ENCODE measurements around the gene CAPZA3. TPM values are rescaled to one million over a fixed set of nuclear protein-coding genes. Genes with fewer than 3 reads are reported as not detected.
"Not testable (repeated sequence)": the region's sequence is repeated elsewhere in the genome, so short reads cannot be mapped to it uniquely, and the experiment has no call there.

CAPZA3 gene
- total RNA-seq, 3 donors from 2014 or later, result 2.0 to 3.5 TPM; not detected in 1

GRCh38 chr12:18782827-18783226, 44.9 kb downstream of the CAPZA3 start:
- Histone ChIP-seq H3K36me3 (no peaks in the 10 kb centered on the region), H3K4me1 (no peaks in the 10 kb centered on the region), H3K27ac (no peak overlapping the region), H3K9me3 (peaks cover 6 to 18% of the 10 kb centered on the region in 2 donors), H3K4me3 (no peak overlapping the region), H3K27me3 (no peaks in the 10 kb centered on the region)
- intact Hi-C loops (cut with DNase I; ENCODE audit: low total_unique reads), result no loop called here
- no peak for DNase-seq (ENCODE audit: low spot score in 2 of 2)
- TF ChIP-seq CTCF (IDR thresholded peaks at IDR 0.05), result no peak
- TF ChIP-seq POLR2A (IDR thresholded peaks at IDR 0.05), result no peak
- no peak for TF ChIP-seq POLR2AphosphoS5 (IDR thresholded peaks at IDR 0.05)

GRCh38 chr12:18785465-18785864, 47.5 kb downstream of the CAPZA3 start:
- intact Hi-C loops (cut with DNase I; ENCODE audit: low total_unique reads); DNase-seq (ENCODE audit: low spot score in 2 of 2); H3K4me3 ChIP-seq; H3K36me3 ChIP-seq; H3K27me3 ChIP-seq; H3K27ac ChIP-seq; H3K4me1 ChIP-seq: not testable (repeated sequence)
- peaks cover 6 to 12% of the 10 kb centered on the region in 2 donors for H3K9me3 ChIP-seq

Other genes starting within 250 kb of the CAPZA3 start
- gene PLCZ1, start 107 bp upstream of the CAPZA3 start, total RNA-seq, result not detected